DOHH2 (cell line): Measurements from ENCODE around the gene NTNG2.
"Not testable (repeated sequence)": the region's sequence is repeated elsewhere in the genome, so short reads cannot be mapped to it uniquely, and the experiment has no call there.

Source experiments
- H3F3A ChIP-seq: fragments of 200-600 bp; sonication (generic), shearing (Covaris generic); 2 replicates; pipeline ENCODE4 v1.6.0; 2016; ENCODE audit warnings: antibody characterized with exemption, mild to moderate bottlenecking; ENCODE audit not compliant: control insufficient read depth, insufficient read depth
- H3K27ac ChIP-seq: fragments of 200-600 bp; sonication (generic); 2 replicates; pipeline ENCODE4 v1.5.1; 2014; ENCODE audit warnings: low read depth, mild to moderate bottlenecking, low read length, moderate library complexity
- H3K27me3 ChIP-seq: fragments of 200-600 bp; sonication (generic); 2 replicates; pipeline ENCODE4 v1.6.1; 2014; ENCODE audit warnings: mild to moderate bottlenecking, low read length, mixed read lengths; ENCODE audit not compliant: control insufficient read depth
- H3K36me3 ChIP-seq: fragments of 200-600 bp; sonication (generic); 2 replicates; pipeline ENCODE4 v1.6.1; 2014; ENCODE audit warnings: mild to moderate bottlenecking, low read length, moderate library complexity, mixed read lengths; ENCODE audit not compliant: control insufficient read depth
- H3K4me1 ChIP-seq: fragments of 200-600 bp; sonication (generic); 2 replicates; pipeline ENCODE4 v1.6.1; 2014; ENCODE audit warnings: mild to moderate bottlenecking, low read length, mixed read lengths; ENCODE audit not compliant: control insufficient read depth
- H3K4me2 ChIP-seq: fragments of 200-600 bp; sonication (generic); 2 replicates; pipeline ENCODE4 v1.6.0; 2014; ENCODE audit warnings: mild to moderate bottlenecking, low read length, moderate library complexity
- H3K4me3 ChIP-seq: fragments of 200-600 bp; sonication (generic); 2 replicates; pipeline ENCODE4 v1.5.1; 2014; ENCODE audit warnings: mild to moderate bottlenecking, low read length, mixed read lengths
- H3K79me2 ChIP-seq: fragments of 200-600 bp; sonication (generic); 2 replicates; pipeline ENCODE4 v1.6.1; 2014; ENCODE audit warnings: mild to moderate bottlenecking, low read length, mixed read lengths; ENCODE audit not compliant: control insufficient read depth
- H3K9me2 ChIP-seq: fragments of 200-600 bp; sonication (generic); replicated peaks from 2 replicates; pipeline ENCODE4 v1.6.1; 2014; ENCODE audit warnings: mild to moderate bottlenecking, low read length, mixed read lengths; ENCODE audit not compliant: control insufficient read depth
- H3K9me3 ChIP-seq: fragments of 200-600 bp; sonication (generic); 2 replicates; pipeline ENCODE4 v1.6.1; 2014; ENCODE audit warnings: antibody characterized with exemption, low read length, mixed read lengths; ENCODE audit not compliant: control insufficient read depth, insufficient read depth
- H4K20me1 ChIP-seq: fragments of 200-600 bp; sonication (generic); 2 replicates; pipeline ENCODE4 v1.6.0; 2014; ENCODE audit warnings: low read depth, mild to moderate bottlenecking, antibody characterized with exemption, low read length, moderate library complexity; ENCODE audit not compliant: control insufficient read depth, insufficient read depth
- EZH2phosphoT487 ChIP-seq: fragments of 200-600 bp; sonication (generic); IDR thresholded peaks from 2 replicates; pipeline ENCODE4 v1.6.1; 2017; ENCODE audit warnings: borderline replicate concordance, mild to moderate bottlenecking, antibody characterized with exemption, low read length, moderate library complexity, mixed read lengths
- TF ChIP-seq, protein P1 (sequence below): fragments of 200-600 bp; sonication (generic); IDR thresholded peaks from one replicate; pipeline ENCODE4 v1.5.1; 2014; ENCODE audit warnings: antibody characterized with exemption, mild to moderate bottlenecking, low read depth, low read length; ENCODE audit not compliant: poor library complexity, severe bottlenecking

The NTNG2 gene

GRCh38 chr9:132268725-132269352 is 107.0 kb downstream of the NTNG2 start:
- Histone ChIP-seq H3K9me3 (no peaks in the 10 kb centered on the region), H3K27me3 (no peaks in the 10 kb centered on the region), H3K9me2 (no peaks in the 10 kb centered on the region), H3K4me1 (no peaks in the 10 kb centered on the region), H3K79me2 (peaks cover 2% of the 10 kb centered on the region; the same call in 1 of the 2 replicates), H3K4me3 (no peak overlapping the region), H3K36me3 (peaks cover 87% of the 10 kb centered on the region), H3K4me2 (no peak overlapping the region), H3F3A (peaks cover 23% of the 10 kb centered on the region), H4K20me1 (peaks cover 6% of the 10 kb centered on the region), H3K27ac (no peak overlapping the region)
- TF ChIP-seq, protein P1, sequence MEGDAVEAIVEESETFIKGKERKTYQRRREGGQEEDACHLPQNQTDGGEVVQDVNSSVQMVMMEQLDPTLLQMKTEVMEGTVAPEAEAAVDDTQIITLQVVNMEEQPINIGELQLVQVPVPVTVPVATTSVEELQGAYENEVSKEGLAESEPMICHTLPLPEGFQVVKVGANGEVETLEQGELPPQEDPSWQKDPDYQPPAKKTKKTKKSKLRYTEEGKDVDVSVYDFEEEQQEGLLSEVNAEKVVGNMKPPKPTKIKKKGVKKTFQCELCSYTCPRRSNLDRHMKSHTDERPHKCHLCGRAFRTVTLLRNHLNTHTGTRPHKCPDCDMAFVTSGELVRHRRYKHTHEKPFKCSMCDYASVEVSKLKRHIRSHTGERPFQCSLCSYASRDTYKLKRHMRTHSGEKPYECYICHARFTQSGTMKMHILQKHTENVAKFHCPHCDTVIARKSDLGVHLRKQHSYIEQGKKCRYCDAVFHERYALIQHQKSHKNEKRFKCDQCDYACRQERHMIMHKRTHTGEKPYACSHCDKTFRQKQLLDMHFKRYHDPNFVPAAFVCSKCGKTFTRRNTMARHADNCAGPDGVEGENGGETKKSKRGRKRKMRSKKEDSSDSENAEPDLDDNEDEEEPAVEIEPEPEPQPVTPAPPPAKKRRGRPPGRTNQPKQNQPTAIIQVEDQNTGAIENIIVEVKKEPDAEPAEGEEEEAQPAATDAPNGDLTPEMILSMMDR, result peak; percentile 93
- no peak for TF ChIP-seq EZH2phosphoT487

DNA sequence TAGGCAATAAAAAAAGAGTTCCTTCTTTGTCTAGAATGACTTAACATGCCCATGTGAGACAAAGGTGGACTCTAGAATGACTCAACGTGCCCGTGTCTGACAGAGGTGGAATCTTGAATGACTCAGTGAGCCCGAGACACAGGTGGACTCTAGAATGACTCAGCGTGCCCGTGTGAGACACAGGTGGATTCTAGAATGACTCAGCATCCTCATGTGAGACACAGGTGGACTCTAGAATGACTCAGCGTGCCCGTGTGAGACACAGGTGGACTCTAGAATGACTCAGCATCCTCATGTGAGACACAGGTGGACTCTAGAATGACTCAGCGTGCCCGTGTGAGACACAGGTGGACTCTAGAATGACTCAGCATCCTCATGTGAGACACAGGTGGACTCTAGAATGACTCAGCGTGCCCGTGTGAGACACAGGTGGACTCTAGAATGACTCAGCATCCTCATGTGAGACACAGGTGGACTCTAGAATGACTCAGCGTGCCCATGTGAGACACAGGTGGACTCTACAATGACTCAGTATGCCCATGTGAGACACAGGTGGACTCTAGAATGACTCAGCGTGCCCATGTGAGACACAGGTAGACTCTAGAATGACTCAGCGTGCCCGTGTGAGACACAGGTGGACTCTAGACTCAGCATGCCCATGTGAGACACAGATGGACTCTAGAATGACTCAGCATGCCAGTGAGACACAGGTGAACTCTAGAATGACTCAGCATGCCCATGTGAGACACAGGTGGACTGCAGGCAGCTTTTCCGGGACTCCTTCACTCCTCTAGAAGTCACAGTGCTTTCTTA is 108.1 kb downstream of the NTNG2 start:
- H3K4me3 ChIP-seq, H3K27ac ChIP-seq, H3K27me3 ChIP-seq, H3K4me2 ChIP-seq, H4K20me1 ChIP-seq, H3K79me2 ChIP-seq, H3K9me2 ChIP-seq, H3K4me1 ChIP-seq, H3K9me3 ChIP-seq: not testable (repeated sequence)
- peaks cover 25% of the 10 kb centered on the region for H3F3A ChIP-seq
- peaks cover 87% of the 10 kb centered on the region for H3K36me3 ChIP-seq

GRCh38 chr9:132274861-132275260 is 113.0 kb downstream of the NTNG2 start:
- H3K9me2 ChIP-seq, result no peaks in the 10 kb centered on the region
- H3K27ac ChIP-seq, result no peak overlapping the region
- peaks cover 17% of the 10 kb centered on the region for H3F3A ChIP-seq
- H4K20me1 ChIP-seq, result no peaks in the 10 kb centered on the region
- H3K36me3 ChIP-seq, result peaks cover 95% of the 10 kb centered on the region
- no peaks in the 10 kb centered on the region for H3K9me3 ChIP-seq
- no peak overlapping the region for H3K4me2 ChIP-seq
- 0 out of 2 replicates have a peak, but pooled peaks cover under 1% of the 10 kb centered on the region for H3K79me2 ChIP-seq
- H3K4me3 ChIP-seq, result no peak overlapping the region
- no peaks in the 10 kb centered on the region for H3K27me3 ChIP-seq
- no peaks in the 10 kb centered on the region for H3K4me1 ChIP-seq
- TF ChIP-seq EZH2phosphoT487, result no peak
- TF ChIP-seq, protein P1, result no peak

DNA sequence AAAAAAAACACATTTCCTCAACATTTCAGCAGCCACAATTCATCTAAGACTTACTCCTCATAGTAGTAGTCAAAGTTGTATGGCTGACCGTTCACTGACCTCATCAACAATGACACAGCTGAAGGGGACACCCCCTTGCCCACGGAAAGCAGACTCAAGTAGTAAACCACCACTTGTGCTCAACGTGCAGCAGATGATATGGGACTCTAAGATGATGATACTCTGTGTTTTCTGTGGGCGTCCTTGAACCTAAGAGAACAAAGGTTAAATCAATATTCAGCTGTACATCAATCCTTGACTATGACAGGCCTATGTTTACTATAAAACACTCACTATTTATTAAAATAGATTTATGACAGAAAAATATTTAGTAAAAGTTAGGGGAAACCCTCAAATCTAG is 121.3 kb downstream of the NTNG2 start:
- Histone ChIP-seq H4K20me1 (no peaks in the 10 kb centered on the region), H3K4me3 (no peak overlapping the region), H3K79me2 (0 out of 2 replicates have a peak, but pooled peaks cover 4% of the 10 kb centered on the region), H3K9me2 (no peaks in the 10 kb centered on the region), H3K27ac (no peak overlapping the region), H3F3A (no peaks in the 10 kb centered on the region), H3K36me3 (peaks cover 94% of the 10 kb centered on the region), H3K9me3 (no peaks in the 10 kb centered on the region), H3K27me3 (no peaks in the 10 kb centered on the region), H3K4me2 (no peak overlapping the region), H3K4me1 (no peaks in the 10 kb centered on the region)
- TF ChIP-seq EZH2phosphoT487, result no peak
- TF ChIP-seq, protein P1, result no peak
